HG03280 (cell line): ENCODE measurements around the gene NUB1.
A peak's percentile ranks its signal among the peaks of the same experiment; 100 is the strongest.

Experiments
- ATAC-seq: cut with Tn5 transposase; IDR thresholded peaks from one replicate; pipeline ENCODE4 v1.9.1; 2021; ENCODE audit warnings: mild to moderate bottlenecking, moderate library complexity; ENCODE audit not compliant: unreplicated experiment

NUB1 gene

GRCh38 chr7:151313857-151314256 is 27.8 kb upstream of the NUB1 start:
- no peak for ATAC-seq

GRCh38 chr7:151314401-151314800 is 27.2 kb upstream of the NUB1 start:
- ATAC-seq = no peak

- peak; percentile 66 for ATAC-seq
These were observed 26.5 kb upstream of the NUB1 start for GRCh38 chr7:151315038-151315655.

- ATAC-seq = no peak
These were observed 24.7 kb upstream of the NUB1 start for GRCh38 chr7:151316896-151317295.

DNA sequence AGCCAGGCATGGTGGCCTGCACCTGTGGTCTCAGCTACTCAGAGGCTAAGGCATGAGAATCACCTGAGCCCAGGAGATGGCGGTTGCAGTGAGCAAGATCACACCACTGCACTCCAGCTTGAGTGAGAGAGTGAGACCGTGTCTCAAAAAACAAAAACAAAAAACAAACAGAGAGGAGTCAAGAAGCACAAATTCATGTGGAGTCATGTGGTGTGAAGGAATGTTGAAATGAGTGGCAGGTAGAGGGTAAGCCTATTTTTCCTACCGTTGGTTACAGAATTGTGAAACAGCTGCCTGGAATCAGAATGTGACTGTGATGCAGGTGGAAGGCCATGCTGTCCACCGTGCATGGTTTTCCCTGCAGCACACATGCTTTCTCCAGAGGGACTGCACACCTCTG is 23.7 kb upstream of the NUB1 start:
- ATAC-seq = no peak

DNA sequence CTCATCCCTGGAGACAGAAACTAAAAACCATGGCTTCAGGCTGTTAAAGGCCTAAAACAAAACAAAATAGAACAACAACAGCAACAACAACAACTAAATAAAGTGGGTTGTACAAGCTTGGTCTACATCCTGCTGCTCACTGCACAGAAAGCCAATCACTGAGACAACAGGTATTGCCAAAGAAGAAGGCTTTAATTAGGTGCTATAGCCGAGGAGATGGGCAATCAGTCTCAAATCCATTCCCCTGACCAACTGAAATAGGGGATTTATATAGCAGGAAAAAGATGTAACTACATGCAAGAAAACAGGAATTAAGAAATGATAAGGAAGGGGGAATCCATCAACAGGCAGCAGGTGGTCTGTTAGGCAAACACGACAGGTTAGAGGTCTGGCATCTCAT is 22.4 kb upstream of the NUB1 start:
- no peak for ATAC-seq

DNA sequence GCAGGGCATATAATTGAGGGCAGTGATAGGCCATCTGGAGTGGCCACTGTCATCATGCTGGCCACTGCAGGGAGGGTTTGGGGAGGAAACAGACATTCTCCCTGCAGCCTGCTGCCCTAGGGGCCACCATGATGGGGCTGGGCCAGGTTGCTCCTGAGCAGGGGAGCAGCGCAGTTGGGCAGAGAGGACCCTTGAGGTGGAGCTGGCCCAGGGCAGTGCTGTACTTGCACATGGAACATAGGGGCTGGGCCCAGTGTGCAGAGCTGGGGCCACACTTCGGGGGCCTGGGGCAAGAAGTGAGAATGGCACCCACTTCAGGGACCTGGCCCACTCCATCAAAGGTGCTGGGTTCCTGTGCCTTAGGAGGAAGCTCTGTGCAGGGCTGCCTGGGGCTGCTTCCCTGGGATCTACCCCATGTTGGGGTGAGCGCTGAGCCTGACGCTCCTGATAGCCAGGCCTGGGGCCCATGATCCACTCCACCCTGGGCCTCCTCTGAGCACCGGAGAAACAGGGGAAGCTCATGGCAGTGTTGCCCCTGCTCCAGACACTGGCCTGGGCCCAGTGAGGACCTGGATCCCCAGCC is 21.3 kb upstream of the NUB1 start:
- ATAC-seq = no peak

- ATAC-seq = no peak
These were observed 20.3 kb upstream of the NUB1 start for GRCh38 chr7:151321341-151321740.

GRCh38 chr7:151322906-151323305 is 18.7 kb upstream of the NUB1 start:
- no peak for ATAC-seq

- ATAC-seq = no peak
These were observed 14.6 kb upstream of the NUB1 start for GRCh38 chr7:151327022-151327421.

- no peak for ATAC-seq
These were observed 14.0 kb upstream of the NUB1 start for GRCh38 chr7:151327659-151328058.

- ATAC-seq = no peak
These were observed 11.4 kb upstream of the NUB1 start for GRCh38 chr7:151330181-151330580.

GRCh38 chr7:151330661-151331060 is 11.0 kb upstream of the NUB1 start:
- ATAC-seq = no peak

GRCh38 chr7:151334628-151335027 is 7.0 kb upstream of the NUB1 start:
- no peak for ATAC-seq

GRCh38 chr7:151336027-151336708 is 5.4 kb upstream of the NUB1 start:
- ATAC-seq = no peak

- no peak for ATAC-seq
These were observed 4.3 kb upstream of the NUB1 start for GRCh38 chr7:151337346-151337745.

DNA sequence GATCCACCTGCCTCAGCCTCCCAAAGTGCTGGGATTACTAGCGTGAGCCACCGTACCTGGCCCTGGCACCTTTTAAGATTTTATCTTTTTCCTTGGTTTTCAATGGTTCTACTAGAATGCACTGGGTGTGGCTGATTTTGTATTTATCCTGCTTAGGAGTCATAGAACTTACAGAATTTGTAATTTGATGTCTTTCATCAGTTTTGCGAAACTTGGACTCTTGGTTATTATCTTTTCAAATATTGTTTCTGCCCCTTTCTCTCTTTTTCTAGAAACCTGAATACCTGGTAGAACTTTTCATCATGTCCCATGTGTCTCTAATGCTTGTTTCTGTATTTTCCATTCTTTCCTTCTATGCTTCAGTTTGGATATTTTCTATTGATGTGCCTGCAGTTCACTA is 2.8 kb upstream of the NUB1 start:
- no peak for ATAC-seq

- peak; percentile 35 for ATAC-seq
These were observed 1.8 kb upstream of the NUB1 start for GRCh38 chr7:151339651-151340382.

GRCh38 chr7:151340794-151341356 is 737 bp upstream of the NUB1 start:
- no peak for ATAC-seq

GRCh38 chr7:151342102-151342646 is 562 bp downstream of the NUB1 start:
- ATAC-seq = peak; percentile 60

DNA sequence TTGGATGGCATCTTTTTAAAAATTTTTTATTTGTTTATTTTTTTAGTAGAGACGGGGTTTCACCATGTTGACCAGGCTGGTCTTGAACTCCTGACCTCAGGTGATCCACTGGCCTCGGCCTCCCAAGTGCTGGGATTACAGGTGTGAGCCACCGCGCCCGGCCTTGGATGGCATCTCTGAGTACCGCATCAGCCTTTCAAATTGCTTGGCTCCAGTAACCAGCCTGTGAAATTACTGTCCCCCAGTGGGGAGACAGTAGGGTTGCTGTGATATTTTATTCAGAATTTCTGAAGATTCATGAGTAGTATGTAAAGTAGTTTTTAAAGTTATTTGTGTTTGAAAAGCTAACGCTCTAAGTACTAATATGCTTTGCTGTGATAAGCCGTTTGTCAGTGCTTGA is 1.2 kb downstream of the NUB1 start:
- ATAC-seq = no peak
